ENCODE data around the gene NEIL3.

DNA sequence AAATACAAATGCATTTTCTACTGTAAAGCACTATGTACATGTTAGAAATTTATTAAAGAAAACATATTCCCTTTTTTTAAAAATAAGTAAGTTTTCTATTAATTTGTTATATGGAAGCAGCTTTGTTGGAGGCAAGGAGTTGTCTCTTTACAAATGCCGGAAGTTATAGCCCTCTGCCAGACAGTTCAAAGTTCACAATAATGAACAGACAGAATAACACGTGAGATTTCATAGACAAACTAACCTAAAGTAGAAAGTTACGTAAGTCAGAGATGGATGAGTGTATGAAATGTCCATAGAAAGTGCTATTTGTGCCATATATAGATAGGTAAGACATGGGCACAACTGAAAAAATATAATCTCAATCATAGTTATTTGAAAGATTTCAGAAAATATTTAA lies 43.9 kb upstream of the NEIL3 start:
- TF ChIP-seq, protein P1, sequence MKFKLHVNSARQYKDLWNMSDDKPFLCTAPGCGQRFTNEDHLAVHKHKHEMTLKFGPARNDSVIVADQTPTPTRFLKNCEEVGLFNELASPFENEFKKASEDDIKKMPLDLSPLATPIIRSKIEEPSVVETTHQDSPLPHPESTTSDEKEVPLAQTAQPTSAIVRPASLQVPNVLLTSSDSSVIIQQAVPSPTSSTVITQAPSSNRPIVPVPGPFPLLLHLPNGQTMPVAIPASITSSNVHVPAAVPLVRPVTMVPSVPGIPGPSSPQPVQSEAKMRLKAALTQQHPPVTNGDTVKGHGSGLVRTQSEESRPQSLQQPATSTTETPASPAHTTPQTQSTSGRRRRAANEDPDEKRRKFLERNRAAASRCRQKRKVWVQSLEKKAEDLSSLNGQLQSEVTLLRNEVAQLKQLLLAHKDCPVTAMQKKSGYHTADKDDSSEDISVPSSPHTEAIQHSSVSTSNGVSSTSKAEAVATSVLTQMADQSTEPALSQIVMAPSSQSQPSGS (CRISPR knock-in tag; IDR thresholded peaks at IDR 0.05), result no peak
- TF ChIP-seq SP1 (CRISPR knock-in tag; IDR thresholded peaks at IDR 0.05) (no peak), ZNF324 (CRISPR knock-in tag; IDR thresholded peaks at IDR 0.05) (no peak), HNRNPUL1 (IDR thresholded peaks at IDR 0.05; ENCODE audit: low read length) (no peak)
- TF ChIP-seq, protein P2, sequence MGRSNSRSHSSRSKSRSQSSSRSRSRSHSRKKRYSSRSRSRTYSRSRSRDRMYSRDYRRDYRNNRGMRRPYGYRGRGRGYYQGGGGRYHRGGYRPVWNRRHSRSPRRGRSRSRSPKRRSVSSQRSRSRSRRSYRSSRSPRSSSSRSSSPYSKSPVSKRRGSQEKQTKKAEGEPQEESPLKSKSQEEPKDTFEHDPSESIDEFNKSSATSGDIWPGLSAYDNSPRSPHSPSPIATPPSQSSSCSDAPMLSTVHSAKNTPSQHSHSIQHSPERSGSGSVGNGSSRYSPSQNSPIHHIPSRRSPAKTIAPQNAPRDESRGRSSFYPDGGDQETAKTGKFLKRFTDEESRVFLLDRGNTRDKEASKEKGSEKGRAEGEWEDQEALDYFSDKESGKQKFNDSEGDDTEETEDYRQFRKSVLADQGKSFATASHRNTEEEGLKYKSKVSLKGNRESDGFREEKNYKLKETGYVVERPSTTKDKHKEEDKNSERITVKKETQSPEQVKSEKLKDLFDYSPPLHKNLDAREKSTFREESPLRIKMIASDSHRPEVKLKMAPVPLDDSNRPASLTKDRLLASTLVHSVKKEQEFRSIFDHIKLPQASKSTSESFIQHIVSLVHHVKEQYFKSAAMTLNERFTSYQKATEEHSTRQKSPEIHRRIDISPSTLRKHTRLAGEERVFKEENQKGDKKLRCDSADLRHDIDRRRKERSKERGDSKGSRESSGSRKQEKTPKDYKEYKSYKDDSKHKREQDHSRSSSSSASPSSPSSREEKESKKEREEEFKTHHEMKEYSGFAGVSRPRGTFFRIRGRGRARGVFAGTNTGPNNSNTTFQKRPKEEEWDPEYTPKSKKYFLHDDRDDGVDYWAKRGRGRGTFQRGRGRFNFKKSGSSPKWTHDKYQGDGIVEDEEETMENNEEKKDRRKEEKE (IDR thresholded peaks at IDR 0.05; ENCODE audit: borderline replicate concordance in 1 of 2, control insufficient read depth in 1 of 2, low read depth in 2 of 2, low read length in 1 of 2), result no peak
- TF ChIP-seq, protein P3, sequence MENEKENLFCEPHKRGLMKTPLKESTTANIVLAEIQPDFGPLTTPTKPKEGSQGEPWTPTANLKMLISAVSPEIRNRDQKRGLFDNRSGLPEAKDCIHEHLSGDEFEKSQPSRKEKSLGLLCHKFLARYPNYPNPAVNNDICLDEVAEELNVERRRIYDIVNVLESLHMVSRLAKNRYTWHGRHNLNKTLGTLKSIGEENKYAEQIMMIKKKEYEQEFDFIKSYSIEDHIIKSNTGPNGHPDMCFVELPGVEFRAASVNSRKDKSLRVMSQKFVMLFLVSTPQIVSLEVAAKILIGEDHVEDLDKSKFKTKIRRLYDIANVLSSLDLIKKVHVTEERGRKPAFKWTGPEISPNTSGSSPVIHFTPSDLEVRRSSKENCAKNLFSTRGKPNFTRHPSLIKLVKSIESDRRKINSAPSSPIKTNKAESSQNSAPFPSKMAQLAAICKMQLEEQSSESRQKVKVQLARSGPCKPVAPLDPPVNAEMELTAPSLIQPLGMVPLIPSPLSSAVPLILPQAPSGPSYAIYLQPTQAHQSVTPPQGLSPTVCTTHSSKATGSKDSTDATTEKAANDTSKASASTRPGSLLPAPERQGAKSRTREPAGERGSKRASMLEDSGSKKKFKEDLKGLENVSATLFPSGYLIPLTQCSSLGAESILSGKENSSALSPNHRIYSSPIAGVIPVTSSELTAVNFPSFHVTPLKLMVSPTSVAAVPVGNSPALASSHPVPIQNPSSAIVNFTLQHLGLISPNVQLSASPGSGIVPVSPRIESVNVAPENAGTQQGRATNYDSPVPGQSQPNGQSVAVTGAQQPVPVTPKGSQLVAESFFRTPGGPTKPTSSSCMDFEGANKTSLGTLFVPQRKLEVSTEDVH (IDR thresholded peaks at IDR 0.05; ENCODE audit: low read depth, partially characterized antibody), result no peak
- TF ChIP-seq, protein P4, sequence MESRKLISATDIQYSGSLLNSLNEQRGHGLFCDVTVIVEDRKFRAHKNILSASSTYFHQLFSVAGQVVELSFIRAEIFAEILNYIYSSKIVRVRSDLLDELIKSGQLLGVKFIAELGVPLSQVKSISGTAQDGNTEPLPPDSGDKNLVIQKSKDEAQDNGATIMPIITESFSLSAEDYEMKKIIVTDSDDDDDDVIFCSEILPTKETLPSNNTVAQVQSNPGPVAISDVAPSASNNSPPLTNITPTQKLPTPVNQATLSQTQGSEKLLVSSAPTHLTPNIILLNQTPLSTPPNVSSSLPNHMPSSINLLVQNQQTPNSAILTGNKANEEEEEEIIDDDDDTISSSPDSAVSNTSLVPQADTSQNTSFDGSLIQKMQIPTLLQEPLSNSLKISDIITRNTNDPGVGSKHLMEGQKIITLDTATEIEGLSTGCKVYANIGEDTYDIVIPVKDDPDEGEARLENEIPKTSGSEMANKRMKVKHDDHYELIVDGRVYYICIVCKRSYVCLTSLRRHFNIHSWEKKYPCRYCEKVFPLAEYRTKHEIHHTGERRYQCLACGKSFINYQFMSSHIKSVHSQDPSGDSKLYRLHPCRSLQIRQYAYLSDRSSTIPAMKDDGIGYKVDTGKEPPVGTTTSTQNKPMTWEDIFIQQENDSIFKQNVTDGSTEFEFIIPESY (CRISPR knock-in tag; IDR thresholded peaks at IDR 0.05), result no peak
- TF ChIP-seq, protein P5, sequence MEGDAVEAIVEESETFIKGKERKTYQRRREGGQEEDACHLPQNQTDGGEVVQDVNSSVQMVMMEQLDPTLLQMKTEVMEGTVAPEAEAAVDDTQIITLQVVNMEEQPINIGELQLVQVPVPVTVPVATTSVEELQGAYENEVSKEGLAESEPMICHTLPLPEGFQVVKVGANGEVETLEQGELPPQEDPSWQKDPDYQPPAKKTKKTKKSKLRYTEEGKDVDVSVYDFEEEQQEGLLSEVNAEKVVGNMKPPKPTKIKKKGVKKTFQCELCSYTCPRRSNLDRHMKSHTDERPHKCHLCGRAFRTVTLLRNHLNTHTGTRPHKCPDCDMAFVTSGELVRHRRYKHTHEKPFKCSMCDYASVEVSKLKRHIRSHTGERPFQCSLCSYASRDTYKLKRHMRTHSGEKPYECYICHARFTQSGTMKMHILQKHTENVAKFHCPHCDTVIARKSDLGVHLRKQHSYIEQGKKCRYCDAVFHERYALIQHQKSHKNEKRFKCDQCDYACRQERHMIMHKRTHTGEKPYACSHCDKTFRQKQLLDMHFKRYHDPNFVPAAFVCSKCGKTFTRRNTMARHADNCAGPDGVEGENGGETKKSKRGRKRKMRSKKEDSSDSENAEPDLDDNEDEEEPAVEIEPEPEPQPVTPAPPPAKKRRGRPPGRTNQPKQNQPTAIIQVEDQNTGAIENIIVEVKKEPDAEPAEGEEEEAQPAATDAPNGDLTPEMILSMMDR (IDR thresholded peaks at IDR 0.05 in 2 of 3, conservative IDR thresholded peaks at IDR 0.05 in 1 of 3; ENCODE audit: insufficient read depth in 2 of 3, low read depth in 1 of 3, low read length in 3 of 3), result no peak
